K562 (cell line): ENCODE results near the gene TPSAB1. TPM values are rescaled to one million over a fixed set of nuclear protein-coding genes. Genes with fewer than 3 reads are reported as not detected.

Experiments used
- ATAC-seq: fragments of 200-7000 bp; cut with Tn5 transposase; 3 replicates; pipeline ENCODE4 v1.9.1; 2020; ENCODE audit warnings: moderate library complexity
- BruUV-seq: library from RNA; stranded (reverse); fragments of 400-500 nt; replicated peaks from 2 replicates; lab custom pipeline; 2021; lab: Mats Ljungman, UMichigan
- CTCF ChIA-PET: fragments of 300-600 bp; formaldehyde crosslinking; extraction: SDS; loops from one replicate; lab custom pipeline; 2021; ENCODE audit warnings: low intra/inter-chr PET ratio; lab: Yijun Ruan, JAX
- POLR2A ChIA-PET: fragments of 300-600, 350-650 bp; sonication (Branson Sonifier 250); formaldehyde crosslinking; extraction: SDS; loops from one replicate; lab custom pipeline; 2021; ENCODE audit warnings: antibody characterized with exemption, inconsistent platforms; lab: Yijun Ruan, JAX
- DNase-seq, 4 experiments: peaks; one replicate each; pipeline versions ENCODE4 v3.0.0 to v3.0.0-alpha.2; 2011 to 2018; ENCODE audit warnings: low spot score in 3 of 4, mixed read lengths in 3 of 4; ENCODE audit errors: extremely low read depth in 1 of 4
- FAIRE-seq: peaks from 2 replicates; lab custom pipeline; 2011; peaks lifted over from hg19 to GRCh38; lab: Jason Lieb, UNC
- H2AFZ ChIP-seq: 2 replicates; pipeline ENCODE4 v1.6.0; 2011; ENCODE audit warnings: low read depth, low read length, control low read depth, inconsistent platforms
- H3K27ac ChIP-seq: fragments of 200-600 bp; 3 replicates; pipeline ENCODE4 v1.8.0; 2011; ENCODE audit warnings: low read depth, mild to moderate bottlenecking, control low read depth, inconsistent platforms, low read length, moderate library complexity, mixed read lengths; ENCODE audit errors: extremely low read depth
- H3K27me3 ChIP-seq, 2 experiments: fragments of 300-600 bp in 1 of 2; 2 replicates in 1 of 2; 3 replicates in 1 of 2; pipeline versions ENCODE4 v1.6.0 to v1.8.0; 2011; ENCODE audit warnings: inconsistent platforms in 2 of 2, low read length in 2 of 2, mild to moderate bottlenecking in 1 of 2, mixed read lengths in 1 of 2, moderate library complexity in 1 of 2; ENCODE audit not compliant: control insufficient read depth in 2 of 2, insufficient read depth in 2 of 2
- H3K36me3 ChIP-seq: fragments of 300-600 bp; 3 replicates; pipeline ENCODE4 v1.8.0; 2011; ENCODE audit warnings: mild to moderate bottlenecking, low read length, inconsistent platforms; ENCODE audit not compliant: control insufficient read depth, insufficient read depth
- H3K4me1 ChIP-seq, 2 experiments: fragments of 200-600 bp in 1 of 2; replicated peaks in 1 of 2; 2 replicates in 1 of 2; 3 replicates in 1 of 2; pipeline versions ENCODE4 v1.5.1 to v1.8.0; 2011; ENCODE audit warnings: inconsistent platforms in 2 of 2, low read length in 2 of 2, mild to moderate bottlenecking in 1 of 2, mixed read lengths in 1 of 2, moderate library complexity in 1 of 2; ENCODE audit not compliant: control insufficient read depth in 2 of 2, insufficient read depth in 2 of 2
- H3K4me2 ChIP-seq: 2 replicates; pipeline ENCODE4 v1.6.1; 2011; ENCODE audit warnings: low read length, control low read depth, inconsistent platforms, mixed read lengths; ENCODE audit not compliant: insufficient read depth
- H3K4me3 ChIP-seq: fragments of 200-600 bp; sonication (generic), shearing (Covaris generic); 2 replicates; pipeline ENCODE4 v1.5.1; 2016; ENCODE audit warnings: control low read depth, inconsistent platforms
- H3K79me2 ChIP-seq: fragments of 200-600 bp; 3 replicates; pipeline ENCODE4 v1.8.0; 2011; ENCODE audit warnings: low read length, inconsistent platforms; ENCODE audit not compliant: control insufficient read depth, insufficient read depth
- H3K9ac ChIP-seq, 2 experiments: 2 replicates each; pipeline versions ENCODE4 v1.6.0 to v1.6.1; 2011; ENCODE audit warnings: low read depth in 2 of 2, low read length in 2 of 2, control low read depth in 1 of 2, inconsistent platforms in 1 of 2, mild to moderate bottlenecking in 1 of 2, mixed read lengths in 1 of 2; ENCODE audit not compliant: insufficient read depth in 1 of 2
- H3K9me1 ChIP-seq: one replicate; pipeline ENCODE4 v1.6.0; 2011; ENCODE audit warnings: inconsistent platforms, mild to moderate bottlenecking, low read length, moderate library complexity; ENCODE audit not compliant: control insufficient read depth, insufficient read depth
- H3K9me3 ChIP-seq: replicated peaks from 2 replicates; pipeline ENCODE4 v1.5.1; 2011; ENCODE audit warnings: low read depth, low read length, inconsistent platforms; ENCODE audit not compliant: control insufficient read depth, insufficient read depth
- H4K20me1 ChIP-seq: replicated peaks from 2 replicates; pipeline ENCODE4 v1.6.1; 2011; ENCODE audit warnings: low read length, inconsistent platforms, mixed read lengths; ENCODE audit not compliant: control insufficient read depth, insufficient read depth
- CGGBP1 ChIP-seq: fragments of 250-450 bp; sonication (Bioruptor Pico); IDR thresholded peaks from 2 replicates; pipeline ENCODE4 v1.9.0; 2021; ENCODE audit warnings: mild to moderate bottlenecking
- EZH2 ChIP-seq: IDR thresholded peaks from 2 replicates; pipeline ENCODE4 v1.6.1; 2012; ENCODE audit warnings: low read depth, mild to moderate bottlenecking, inconsistent platforms, low read length, borderline replicate concordance
- HNRNPLL ChIP-seq: fragments of 200-400 bp; formaldehyde crosslinking; IDR thresholded peaks from 2 replicates; pipeline ENCODE4 v1.6.1; 2017; ENCODE audit warnings: low read length, low read depth, mild to moderate bottlenecking; ENCODE audit not compliant: poor library complexity, severe bottlenecking
- ZNF124 ChIP-seq: sonication (generic); formaldehyde crosslinking; IDR thresholded peaks from 2 replicates; pipeline ENCODE4 v1.8.1; 2022; ENCODE audit warnings: missing genetic modification reagents
- ZNF263 ChIP-seq: sonication (generic); formaldehyde crosslinking; IDR thresholded peaks from 2 replicates; pipeline ENCODE4 v1.8.0; 2022; ENCODE audit warnings: mild to moderate bottlenecking, missing genetic modification reagents, borderline replicate concordance
- WGBS: fragments of 100-300 bp; shearing (Covaris generic); methylation state at CpG from one replicate; pipeline ENCODE4 v1.1.6; 2016; ENCODE audit warnings: low coverage, mixed read lengths; ENCODE audit not compliant: insufficient coverage; ENCODE audit errors: missing lambda C conversion rate; 5-methylcytosine and 5-hydroxymethylcytosine counted together
- in situ Hi-C: fragments of 300-500 bp; cut with MboI; formaldehyde crosslinking; loops from 4 replicates; pipeline ENCODE4 v1.15.0; 2018; ENCODE audit warnings: inconsistent platforms, mixed read lengths
- intact Hi-C: fragments of 100-400 bp; cut with micrococcal nuclease; formaldehyde crosslinking; loops from 2 replicates; pipeline ENCODE4 v1.14.2; 2022
- polyA plus RNA-seq, 8 experiments: library from polyadenylated mRNA; depleted of rRNA in 4 of 8; stranded (reverse) in 5 of 8; unstranded in 3 of 8; fragments of >200 nt; fragmentation: Nextera tagmentation in 2 of 8; fragmentation: Illumina TruSeq in 1 of 8; extraction: Ambion mirVana in 2 of 8; extraction: Trizol in 1 of 8; gene quantifications; 2 replicates each; pipeline versions ENCODE4 v1.2.1 to v1.2.3, GENCODE V29; 2011 to 2014; ENCODE audit warnings: inconsistent platforms in 1 of 8, missing spikeins in 1 of 8
- total RNA-seq, 7 experiments: library from RNA; depleted of rRNA in 6 of 7; stranded (reverse); fragments of >200 nt in 6 of 7; fragmentation: Illumina TruSeq in 2 of 7; extraction: Trizol in 2 of 7; gene quantifications; 2 replicates each; pipeline versions ENCODE4 v1.2.1 to v1.2.3, GENCODE V29; 2011 to 2021; ENCODE audit warnings: low replicate concordance in 1 of 7

Gene TPSAB1
- total and polyA plus RNA-seq, 9 of the 15 experiments (the other 6 are each of a cell fraction or from before 2014, with no cell fraction given): not detected

GRCh38 chr16:1286513-1287094 is 46.1 kb downstream of the TPSAB1 start:
- WGBS: 20% methylated on average over 22 of the region's 25 CpGs
- Histone ChIP-seq H3K79me2 (no peaks in the 10 kb centered on the region), H3K9ac (no peak overlapping the region), H3K36me3 (no peaks in the 10 kb centered on the region), H4K20me1 (peaks cover 5% of the 10 kb centered on the region; the same call in 1 of the 2 replicates), H3K27me3 (peaks cover 28 to 63% of the 10 kb centered on the region in 2 experiments), H3K9me1 (no peaks in the 10 kb centered on the region), H3K4me2 (no peak overlapping the region), H3K9me3 (no peaks in the 10 kb centered on the region), H3K4me1 (peaks cover 8 to 65% of the 10 kb centered on the region in 2 experiments), H3K4me3 (no peak overlapping the region), H3K27ac (no peak overlapping the region), H2AFZ (no peak overlapping the region)
- ATAC-seq (no peak), FAIRE-seq (no peak), DNase-seq (no peak)
- intact Hi-C loops: no loop called here
- no TSS peak for BruUV-seq
- ChIA-PET CTCF (no interaction called here), POLR2A (interaction anchor here (0.7 to 1.4 kb wide), 4 partner anchors 9 to 79 kb away, joined by 3 to 6 read pairs (median 4); no protein-coding TSS in a partner anchor)
- in situ Hi-C loops: no loop called here
- 0 out of 2 replicates have a peak, but pooled peaks have one; percentile 60 for TF ChIP-seq EZH2
- TF ChIP-seq CGGBP1 (CRISPR knock-in tag): no peak

GRCh38 chr16:1287982-1288670 is 47.6 kb downstream of the TPSAB1 start:
- Histone ChIP-seq H3K9me3 (no peaks in the 10 kb centered on the region), H3K36me3 (no peaks in the 10 kb centered on the region), H3K79me2 (no peaks in the 10 kb centered on the region), H4K20me1 (peaks cover 5% of the 10 kb centered on the region; the same call in 1 of the 2 replicates), H3K27me3 (peaks cover 27 to 53% of the 10 kb centered on the region in 2 experiments), H3K9ac (peak overlapping the region in 1 of 2 experiments; percentile 65; a peak in 1 of 4 replicates), H3K4me2 (no peak overlapping the region), H3K4me3 (no peak overlapping the region), H3K27ac (no peak overlapping the region), H3K4me1 (peaks cover 11 to 57% of the 10 kb centered on the region in 2 experiments), H3K9me1 (no peaks in the 10 kb centered on the region), H2AFZ (no peak overlapping the region)
- intact Hi-C loops (no loop called here), in situ Hi-C loops (no loop called here)
- DNase-seq (no peak), FAIRE-seq (no peak), ATAC-seq (no peak)
- ChIA-PET CTCF (no interaction called here), POLR2A (interaction anchor here (0.5 to 1.3 kb wide), 2 partner anchors 47 to 77 kb away, joined by 3 read pairs; no protein-coding TSS in a partner anchor)
- TF ChIP-seq ZNF124 (CRISPR knock-in tag) (0 out of 2 replicates have a peak, but pooled peaks have one; percentile 44), HNRNPLL (no peak), ZNF263 (CRISPR knock-in tag) (peak; percentile 40; the same call in 1 of the 2 replicates)
- BruUV-seq: no TSS peak
- WGBS: 18% methylated on average over 39 of the region's 40 CpGs
